T47D (cell line): Measurements from ENCODE around the gene PLIN5.

Source experiments
- DNase-seq, 2 experiments: peaks; one replicate each; pipeline versions ENCODE4 v3.0.0 to v3.0.0-alpha.2; 2011 to 2012; ENCODE audit warnings: low read depth in 1 of 2, low spot score in 1 of 2
- JUND ChIP-seq: IDR thresholded peaks from 2 replicates; pipeline ENCODE4 v1.6.1; 2012; ENCODE audit warnings: low read depth
- in situ Hi-C: cut with HindIII; loops from 2 replicates; pipeline ENCODE4 v1.10.0; 2016; ENCODE audit warnings: low sequenced_read_pairs, low pct_unique_long_range_greater_than_20kb

PLIN5 gene

DNA sequence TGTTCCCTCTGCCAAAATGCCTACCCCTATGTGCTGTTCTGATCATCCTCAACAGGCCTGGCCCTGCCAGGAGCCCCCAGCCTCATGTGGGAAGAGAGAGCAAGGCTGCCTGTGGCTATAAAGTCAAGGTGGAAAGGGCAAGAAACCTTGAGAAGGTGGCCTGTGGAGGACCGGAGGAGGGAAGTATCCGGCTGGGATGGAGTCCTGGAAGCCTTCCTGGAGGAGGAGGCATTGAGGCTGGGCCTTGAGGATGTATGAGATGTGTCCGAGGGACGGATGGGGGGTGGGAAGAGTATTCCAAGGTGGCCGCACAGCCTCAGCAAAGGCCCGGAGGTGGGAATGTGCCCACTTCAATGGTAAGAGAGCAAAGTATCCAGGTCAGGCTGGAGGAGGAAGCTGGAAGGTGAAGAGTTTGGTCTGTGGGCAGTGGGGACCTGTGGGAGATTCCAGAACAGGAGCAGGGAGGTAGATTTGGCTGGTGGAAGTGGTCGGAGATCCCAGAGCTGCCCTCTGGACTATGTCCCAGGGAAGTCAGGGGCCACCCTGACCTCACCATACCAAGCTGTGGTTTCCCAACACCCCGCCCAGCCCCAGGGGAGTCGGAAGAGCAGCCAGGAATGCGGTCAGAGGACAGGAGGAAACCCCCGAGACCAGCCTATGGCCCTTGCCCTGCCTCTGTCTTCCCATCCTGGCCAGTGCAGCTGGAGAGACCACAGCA, 13.7 kb downstream of the PLIN5 start:
- in situ Hi-C loops, result no loop called here
- no peak for TF ChIP-seq JUND
- no peak for DNase-seq

GRCh38 chr19:4519521-4520277, 15.3 kb downstream of the PLIN5 start:
- in situ Hi-C loops, result no loop called here
- no peak for TF ChIP-seq JUND
- DNase-seq, result no peak

- no peak for TF ChIP-seq JUND
- in situ Hi-C loops, result no loop called here
- no peak for DNase-seq
Measured at GRCh38 chr19:4519172-4519496, 15.9 kb downstream of the PLIN5 start.

DNA sequence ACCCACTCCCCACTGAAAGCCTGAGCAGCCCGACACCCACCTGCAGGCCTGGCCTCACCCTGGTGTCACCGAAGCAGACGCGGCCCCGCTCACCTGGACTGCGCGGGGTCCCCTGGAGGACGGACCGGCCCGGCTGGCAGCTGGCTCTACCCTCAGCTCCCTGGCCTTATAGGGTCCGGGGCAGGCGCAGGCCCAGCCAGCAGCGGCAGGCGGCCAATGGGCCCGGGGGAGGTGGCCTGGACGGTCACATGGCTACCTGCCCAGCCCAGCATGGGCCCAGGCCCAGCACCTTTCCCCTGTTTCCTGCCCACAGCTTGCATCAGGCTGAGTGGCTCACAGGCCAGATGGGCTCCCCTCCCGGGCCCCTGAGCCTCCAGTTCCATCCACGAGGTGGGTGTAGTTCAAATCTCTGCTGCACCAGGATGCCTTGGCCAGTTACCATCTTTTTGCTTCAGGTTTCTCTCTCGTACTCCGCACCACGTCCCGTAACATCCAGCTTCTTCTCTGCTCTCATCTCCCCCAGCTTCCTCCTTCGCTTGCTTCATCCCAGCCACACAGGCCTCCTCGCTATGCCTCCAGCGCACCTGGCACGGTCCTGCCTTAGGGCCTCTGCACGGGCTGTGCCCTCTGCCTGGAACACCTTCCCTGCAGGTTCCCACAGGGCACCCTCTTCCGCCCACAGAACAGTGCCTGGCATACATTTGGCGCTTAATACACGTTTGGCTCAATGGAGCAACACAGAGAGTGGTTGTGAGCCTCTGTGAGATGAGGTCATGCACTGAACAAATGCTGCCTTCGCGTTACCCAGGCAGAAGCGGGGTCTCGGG, 16.5 kb downstream of the PLIN5 start, which contains the start of gene PLIN4:
Gene PLIN4, minus strand, starts transcription at position 142 of the 827 bp plus-strand sequence. CDS start 214 bp downstream, outside the sequence.
- DNase-seq, result no peak
- no peak for TF ChIP-seq JUND
- in situ Hi-C loops, result no loop called here

DNA sequence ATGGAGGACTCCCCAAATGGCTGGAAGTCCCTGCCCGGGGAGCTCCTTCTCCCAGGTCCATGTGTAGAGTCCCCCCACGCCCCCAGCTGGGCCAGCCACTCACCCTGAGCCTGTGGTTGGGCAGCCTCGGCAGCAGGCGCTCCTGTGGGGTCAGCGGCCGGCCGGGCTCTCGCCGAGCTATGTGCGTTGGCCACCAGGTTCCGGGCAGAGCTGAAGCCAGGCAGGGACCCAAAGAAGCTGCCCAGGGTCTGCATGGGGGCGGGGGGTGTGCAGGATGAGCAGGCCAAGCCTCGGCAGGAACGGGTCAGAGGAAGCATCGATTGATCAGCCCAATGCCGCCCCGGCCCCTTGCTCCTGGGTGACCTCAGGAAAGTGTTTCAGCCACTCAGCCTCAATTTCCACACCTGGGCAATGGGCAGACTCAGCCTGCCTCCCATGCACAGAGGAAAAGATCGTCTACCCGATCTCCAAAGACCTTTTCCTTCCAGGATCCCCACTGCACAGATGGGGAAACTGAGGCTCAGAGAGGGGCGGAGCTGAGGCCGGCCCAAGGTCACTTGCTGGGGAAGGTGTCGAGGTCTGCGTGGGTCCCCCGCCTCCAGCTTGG, 17.5 kb downstream of the PLIN5 start:
- in situ Hi-C loops, result no loop called here
- TF ChIP-seq JUND, result no peak
- DNase-seq, result no peak

- in situ Hi-C loops, result no loop called here
- TF ChIP-seq JUND, result no peak
- no peak for DNase-seq
Measured at GRCh38 chr19:4516939-4517300, 18.1 kb downstream of the PLIN5 start.

DNA sequence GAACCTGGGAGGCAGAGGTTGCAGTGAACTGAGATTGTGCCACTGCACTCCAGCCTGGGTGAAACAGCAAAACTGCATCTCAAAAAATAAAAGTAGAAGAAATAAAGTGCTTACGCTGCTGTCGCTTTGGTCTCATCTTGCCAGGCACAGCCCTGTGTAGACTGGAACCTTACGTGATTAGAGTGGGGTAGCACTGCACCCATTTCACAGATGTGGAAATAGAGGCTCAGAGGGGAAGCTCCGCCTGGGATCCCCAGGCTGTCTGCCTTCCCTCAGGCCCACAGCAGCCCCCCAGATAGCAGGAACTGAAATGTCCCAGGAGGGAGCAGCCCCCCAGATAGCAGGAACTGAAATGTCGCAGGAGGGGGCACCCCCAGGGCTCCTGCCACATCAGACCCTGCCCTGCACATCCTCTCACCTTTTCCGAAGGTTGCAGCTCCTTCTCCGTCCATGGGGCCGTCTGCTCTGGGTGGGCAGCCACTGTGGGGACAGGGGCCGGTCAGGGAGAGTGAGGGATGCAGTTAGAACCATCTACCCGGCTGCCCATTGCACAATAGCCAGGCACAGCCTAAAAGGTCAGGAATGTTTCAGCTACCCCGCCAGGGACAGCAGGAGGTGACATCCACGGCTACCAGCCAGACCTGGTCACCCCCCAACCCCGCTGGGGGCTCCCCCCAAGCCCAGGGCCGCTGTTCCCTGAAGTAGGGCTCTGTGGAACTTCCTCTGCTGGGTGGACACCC, 18.7 kb downstream of the PLIN5 start:
- TF ChIP-seq JUND, result no peak
- no peak for DNase-seq
- in situ Hi-C loops, result no loop called here

DNA sequence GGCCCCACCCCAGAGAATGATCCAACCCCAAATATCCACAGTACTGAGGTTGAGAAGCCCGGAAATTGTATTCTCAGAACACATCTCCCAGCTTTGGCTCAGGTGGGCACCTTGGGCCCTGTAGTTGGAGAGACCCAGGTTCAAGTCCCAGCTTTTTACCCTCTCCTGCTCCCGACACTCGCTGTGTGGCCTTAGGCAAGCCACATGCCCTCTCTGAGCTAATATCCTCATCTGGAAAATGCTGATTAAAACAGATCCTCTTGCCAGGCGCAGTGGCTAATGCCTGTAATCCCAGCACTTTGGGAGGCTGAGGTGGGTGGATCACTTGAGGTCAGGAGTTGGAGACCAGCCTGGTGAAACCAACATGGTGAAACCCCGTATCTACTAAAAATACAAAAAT, 19.3 kb downstream of the PLIN5 start:
- in situ Hi-C loops, result no loop called here
- TF ChIP-seq JUND, result no peak
- DNase-seq, result no peak

- in situ Hi-C loops, result no loop called here
- no peak for DNase-seq
- TF ChIP-seq JUND, result no peak
Measured at GRCh38 chr19:4513248-4513647, 21.8 kb downstream of the PLIN5 start.

- no peak for TF ChIP-seq JUND
- DNase-seq, result no peak
- in situ Hi-C loops, result no loop called here
Measured at GRCh38 chr19:4512070-4512469, 23.0 kb downstream of the PLIN5 start.

DNA sequence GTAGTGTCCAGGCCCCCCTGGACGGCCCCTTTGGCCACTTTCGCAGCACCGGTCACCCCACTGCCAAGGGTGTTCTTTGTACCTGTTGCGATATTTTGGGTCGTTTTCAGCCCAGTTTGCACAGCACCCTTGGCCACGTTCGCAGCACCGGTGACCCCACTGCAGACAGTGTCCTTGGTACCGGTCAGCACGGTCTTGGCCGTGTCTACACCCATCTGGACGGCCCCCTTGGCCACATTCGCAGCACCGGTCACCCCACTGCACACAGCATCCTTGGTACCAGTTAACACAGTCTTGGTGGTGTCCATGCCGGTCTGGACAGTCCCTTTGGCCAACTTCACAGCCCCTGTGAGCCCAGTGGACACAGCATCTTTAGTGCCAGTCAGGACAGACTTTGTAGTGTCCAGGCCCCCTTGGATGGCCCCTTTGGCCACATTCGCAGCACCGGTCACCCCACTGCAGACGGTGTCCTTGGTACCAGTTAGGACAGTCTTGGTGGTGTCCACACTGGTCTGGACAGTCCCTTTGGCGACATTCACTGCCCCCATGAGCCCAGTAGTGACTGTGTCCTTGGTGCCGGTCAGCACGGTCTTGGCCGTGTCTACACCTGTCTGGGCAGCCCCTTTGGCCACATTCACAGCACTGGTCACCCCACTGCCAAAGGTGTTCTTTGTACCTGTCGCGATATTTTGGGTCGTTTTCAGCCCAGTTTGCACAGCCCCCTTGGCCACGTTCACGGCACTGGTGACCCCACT, 23.5 kb downstream of the PLIN5 start:
- in situ Hi-C loops, result no loop called here
- TF ChIP-seq JUND, result no peak
- no peak for DNase-seq
